Measurements from ENCODE around the gene KCNK3.

The KCNK3 gene

DNA sequence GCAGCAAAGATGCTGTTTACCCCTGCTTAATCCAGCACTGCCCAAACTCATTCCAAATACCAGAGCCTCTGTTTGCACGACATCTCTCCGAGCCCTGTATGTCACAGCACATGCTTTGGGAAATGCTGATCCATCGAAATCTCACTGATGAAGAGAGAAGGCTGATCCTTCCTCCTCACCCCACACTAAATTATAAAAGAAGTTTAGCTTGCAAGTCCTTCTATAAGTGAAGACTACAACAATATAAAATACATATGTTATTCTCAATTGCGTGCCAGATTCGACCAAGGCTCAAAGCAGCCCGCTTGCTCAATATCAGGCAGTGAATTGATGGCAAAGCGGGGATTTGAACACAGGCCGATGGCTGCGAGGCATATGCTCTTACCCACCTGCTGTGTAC lies 40.9 kb downstream of the KCNK3 start:
- no peak for DNase-seq

DNA sequence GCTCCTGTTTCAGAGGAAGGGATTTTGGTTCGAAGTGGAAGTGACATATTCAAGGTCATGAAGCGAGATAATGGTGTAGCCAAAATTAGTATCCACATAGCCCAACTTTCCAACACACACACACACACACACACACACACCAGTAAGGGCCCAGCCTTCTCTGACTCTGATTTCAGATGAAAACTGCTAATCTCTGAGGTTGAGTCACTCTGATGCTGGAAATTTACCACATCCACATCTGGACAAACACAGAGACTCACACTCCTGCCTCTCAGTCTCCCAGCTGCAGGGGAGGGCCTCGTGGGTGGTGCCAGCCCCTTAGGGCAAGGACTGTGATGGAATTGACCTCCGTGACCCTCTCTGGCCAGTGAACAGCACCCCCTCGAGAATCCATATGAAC lies 42.6 kb downstream of the KCNK3 start:
- DNase-seq, result no peak

DNA sequence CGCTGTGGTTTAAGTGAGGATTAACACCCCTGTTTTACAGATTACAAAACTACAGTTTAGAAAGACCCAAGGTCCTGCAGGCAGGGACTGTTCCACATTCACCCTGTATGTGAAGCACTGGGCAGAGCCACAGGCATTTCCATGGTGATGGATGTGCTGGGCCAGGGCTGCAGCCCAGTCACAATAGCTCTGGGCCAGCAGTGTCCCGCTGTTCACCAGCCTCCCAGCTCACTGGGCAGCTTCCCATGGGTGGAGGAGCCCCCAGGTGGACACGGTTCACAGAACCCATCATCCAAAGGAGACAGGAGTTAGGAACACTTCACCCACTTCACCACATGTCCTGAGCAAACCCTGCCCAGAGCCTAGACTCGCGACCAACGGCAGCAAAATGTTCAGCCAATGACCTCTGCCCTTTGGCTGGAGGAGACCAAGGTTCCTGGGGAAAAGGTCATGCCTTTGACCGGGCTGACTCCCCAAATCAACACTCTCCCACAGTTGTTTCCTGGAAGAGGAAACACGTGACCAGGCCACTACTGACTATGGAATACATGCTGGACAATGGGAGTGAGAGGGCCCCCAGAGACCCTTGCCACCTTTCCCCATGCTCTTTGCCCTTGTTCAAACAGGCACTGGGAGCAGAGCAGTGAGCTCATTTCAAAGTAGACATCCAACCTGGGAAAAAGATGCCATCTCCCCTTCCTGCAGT lies 43.5 kb downstream of the KCNK3 start:
- DNase-seq, result no peak

DNA sequence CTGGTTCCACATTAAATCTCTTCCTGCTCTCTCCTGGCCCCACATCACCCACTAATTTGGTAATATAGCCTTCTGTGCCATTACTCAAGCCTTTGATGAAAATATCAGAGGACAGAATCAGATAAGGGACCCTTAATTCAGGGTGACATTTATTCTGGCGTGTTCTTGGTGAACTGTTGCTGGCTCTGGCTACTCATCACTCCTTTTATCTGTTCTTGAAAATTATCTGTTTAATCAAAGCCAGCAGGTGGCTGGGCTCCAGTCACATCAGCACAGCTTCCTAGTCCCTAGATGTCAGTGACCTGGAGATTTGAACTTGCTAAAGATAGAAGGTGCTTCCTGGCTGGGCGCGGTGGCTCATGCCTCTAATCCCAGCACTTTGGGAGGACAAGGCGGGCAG lies 44.7 kb downstream of the KCNK3 start:
- no peak for DNase-seq

DNA sequence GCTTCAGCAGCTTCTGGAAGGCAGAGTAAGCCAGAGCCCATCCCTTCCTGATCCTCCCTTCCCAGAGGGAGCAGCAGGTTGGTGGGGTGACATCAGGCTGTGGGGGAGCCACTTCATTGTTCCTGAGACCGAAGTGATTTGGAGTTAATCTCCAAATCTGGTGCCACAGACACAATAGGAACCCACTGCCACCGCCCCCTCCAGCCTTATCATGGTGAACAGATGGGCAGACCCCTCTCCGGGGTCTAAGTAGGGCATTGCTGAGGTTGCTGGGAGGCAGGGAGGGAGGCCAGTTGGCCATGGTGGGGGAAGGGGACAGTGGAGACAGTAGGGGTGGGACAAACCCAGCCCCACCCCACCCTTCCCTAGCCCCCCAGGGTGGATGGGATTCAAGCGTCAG lies 46.0 kb downstream of the KCNK3 start:
- peak; percentile 96 for DNase-seq

DNA sequence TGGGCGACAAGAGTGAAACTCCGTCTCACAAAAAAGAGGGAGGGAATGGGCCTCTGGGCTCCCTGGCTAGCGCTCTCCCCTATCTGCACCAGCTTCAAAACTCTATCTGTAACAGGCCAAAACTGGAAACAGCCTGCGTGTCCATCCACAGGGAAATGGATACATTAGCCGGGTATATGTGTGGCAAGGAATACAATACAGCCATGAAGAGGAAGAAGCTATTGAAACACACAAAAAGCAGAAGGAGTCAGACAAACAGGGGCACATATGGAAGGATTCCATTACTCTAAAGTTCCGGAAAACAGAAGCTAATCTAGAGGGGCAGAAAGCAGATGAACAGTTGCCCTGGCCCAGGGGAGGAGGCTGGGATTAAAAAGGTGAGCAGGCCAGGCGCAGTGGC lies 47.0 kb downstream of the KCNK3 start:
- DNase-seq, result no peak

DNA sequence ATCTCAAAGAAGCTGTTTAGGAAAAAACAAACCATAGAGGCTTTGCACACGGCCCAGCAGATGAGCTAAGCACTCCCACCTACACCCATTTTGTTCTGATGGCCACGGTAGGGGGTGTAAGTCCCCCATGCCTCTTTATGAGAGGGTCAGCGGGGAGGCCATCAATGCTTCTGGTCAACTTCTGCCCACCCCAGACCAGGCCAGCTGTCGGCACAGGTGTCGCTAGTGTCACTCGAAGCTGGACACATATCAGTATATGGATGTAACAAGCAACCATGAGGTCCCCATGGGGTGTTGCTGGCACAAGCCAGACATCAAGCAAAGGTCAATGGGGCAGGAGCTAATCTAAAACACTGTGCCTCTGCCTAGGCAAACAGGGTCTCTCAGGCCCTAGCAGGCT lies 47.8 kb downstream of the KCNK3 start:
- DNase-seq, result no peak

DNA sequence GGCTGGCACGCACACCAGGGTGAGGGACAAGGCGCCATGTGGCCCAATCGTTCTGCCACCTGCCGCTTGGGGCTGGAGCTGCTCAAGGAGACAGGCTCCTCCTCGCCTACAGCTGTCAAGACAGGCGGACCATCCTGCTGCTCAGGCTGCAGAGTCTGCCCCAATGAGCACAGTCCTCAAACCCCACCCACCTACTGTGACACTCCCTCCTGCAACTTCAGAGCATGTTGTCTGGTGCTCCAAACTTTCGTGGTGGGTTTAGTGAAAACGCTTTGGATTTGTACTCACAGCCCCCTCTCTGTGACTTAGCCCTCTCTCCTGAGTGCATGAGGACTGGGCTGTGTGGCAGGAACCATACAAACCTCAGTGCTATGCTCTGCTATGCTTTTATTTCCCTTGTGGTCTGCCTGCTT lies 48.4 kb downstream of the KCNK3 start:
- DNase-seq, result peak; percentile 96

DNA sequence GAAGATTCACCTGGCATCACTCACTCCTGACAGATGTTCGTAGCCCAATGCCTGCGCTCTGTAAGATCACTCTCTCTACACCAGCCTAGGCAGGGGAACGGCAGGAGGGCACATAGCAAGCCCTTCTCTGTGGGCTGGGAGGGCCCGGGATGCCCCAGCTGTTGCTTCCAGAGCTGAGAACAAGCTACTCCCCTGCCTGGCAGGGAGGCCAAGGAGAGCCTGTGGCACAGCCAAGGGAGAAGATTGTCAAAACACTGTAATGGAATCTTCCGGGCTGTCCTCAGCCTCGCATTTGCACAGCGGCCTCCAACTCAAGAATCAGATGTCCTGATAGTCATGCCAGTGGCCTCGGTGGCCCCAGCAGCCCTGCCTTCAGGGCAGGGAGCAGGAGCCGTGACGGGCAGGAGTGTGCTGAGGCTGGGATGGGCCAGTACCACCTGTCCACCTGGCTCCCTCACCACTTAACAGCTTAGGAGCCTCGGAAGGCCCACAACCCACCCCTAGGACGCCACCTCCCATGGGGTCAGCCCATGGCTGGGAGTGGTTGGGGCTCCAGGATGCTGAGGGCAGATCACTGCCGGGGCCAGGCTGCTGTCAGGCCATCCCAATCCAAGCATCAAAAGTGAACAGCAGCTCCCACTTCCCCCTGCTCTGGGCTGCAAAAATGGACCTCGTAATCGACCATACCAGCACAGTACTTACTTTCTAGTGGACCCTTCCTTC lies 49.7 kb downstream of the KCNK3 start:
- no peak for DNase-seq

DNA sequence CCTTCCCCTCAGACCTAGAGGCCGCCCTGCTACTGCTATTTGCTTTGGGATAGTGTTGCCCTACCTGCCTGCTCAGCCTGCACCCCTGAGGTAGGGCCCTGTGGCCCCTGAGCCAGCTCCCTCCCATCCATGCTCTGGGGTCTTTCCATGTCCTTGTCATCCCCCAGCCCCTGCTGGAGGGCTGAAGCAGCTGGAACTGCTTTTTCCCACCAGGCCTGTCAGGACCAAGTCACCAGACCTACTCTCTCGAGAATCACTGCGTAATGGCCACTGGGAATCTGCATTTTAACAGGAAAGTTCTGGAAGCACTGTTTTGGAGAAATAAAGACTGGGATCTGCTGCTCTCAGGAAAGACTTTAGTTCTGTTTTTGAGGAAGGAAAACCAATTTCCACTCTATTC lies 51.3 kb downstream of the KCNK3 start:
- no peak for DNase-seq

DNA sequence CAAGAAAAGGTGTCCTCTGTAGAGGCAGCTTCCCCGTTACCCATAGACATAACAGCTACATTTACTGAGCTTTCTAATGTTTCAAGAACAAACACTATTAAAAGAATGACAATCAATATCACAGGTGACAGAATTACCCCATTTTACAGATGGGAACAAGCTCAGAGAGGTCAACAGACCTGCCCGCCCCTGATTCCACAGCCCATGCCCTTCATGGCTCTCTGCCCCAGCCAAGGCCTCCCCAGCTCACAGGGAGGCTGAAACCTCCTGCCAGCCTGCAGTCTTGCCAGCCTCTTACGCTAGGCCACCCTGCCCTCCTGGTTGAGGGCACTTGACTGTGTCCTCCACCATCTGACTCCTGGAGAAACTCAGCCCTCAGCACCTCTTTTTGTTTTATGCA lies 52.4 kb downstream of the KCNK3 start:
- no peak for DNase-seq

DNA sequence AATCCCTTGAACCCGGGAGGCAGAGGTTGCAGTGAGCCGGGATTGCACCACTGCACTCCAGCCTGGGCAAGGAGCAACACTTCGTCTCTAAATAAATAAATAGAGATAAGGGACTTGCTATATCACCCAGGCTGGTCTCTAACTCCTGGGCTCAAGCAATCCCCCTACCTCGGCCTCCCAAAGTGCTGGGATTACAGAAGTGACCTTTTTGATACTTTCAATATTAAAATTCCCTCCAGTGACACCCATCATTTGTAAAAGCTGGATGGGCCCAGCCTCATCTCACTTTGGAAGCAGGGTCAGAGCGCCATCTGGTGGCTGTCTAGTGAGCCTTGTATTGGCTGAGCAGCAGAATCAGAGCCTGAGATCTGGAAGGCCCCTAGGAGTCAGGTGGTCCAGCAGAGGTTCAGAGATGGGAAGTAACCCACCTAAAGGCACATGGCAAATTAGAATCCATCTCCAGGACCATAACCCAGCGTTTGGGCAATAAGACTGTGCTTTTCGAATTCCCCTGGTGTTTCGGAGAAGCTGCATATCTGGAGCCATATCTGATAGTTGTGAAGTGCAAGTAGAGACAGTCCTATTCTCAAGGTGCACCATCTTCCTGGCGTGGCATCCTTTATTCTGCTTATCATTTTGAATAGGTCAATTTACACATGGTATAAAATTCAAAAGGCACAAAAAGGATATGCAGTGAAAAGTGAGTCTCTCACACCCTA lies 53.2 kb downstream of the KCNK3 start:
- peak; percentile 93 for DNase-seq

DNA sequence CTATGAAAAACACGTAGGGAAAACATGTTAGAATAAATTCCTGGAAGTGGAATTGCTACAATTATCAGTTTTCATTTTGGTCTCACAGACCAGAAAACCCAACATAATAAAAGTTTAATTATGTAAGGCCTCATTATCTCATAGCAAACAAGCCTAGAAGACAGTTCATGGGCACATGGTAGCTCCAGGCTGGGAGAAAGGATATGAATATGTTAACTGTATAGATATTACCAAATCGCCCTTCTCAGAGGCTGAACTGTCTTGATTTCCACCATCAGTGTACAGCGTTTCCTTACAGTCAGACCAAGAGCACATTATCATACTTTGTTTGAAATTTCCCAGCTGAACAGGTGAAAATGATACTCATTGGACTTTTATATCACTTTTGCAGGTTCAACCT lies 54.4 kb downstream of the KCNK3 start:
- DNase-seq, result no peak

DNA sequence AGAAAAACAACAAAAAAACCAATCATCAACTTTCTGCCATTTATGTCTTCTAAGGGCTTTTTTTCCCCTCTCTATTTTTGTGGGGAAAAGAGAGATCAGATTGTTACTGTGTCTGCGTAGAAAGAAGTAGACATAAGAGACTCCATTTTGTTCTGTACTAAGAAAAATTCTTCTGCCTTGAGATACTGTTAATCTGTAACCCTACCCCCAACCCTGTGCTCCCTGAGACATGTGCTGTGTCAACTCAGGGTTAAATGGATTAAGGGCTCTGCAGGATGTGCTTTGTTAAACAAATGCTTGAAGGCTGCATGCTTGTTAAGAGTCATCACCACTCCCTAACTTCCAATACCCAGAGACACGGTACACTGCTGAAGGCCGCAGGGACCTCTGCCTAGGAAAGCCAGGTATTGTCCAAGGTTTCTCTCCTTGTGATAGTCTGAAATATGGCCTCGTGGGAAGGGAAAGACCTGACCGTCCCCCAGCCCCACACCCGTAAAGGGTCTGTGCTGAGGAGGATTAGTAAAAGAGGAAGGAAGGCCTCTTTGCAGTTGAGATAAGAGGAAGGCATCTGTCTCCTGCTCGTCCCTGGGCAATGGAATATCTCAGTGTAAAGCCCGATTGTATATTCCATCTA lies 57.4 kb downstream of the KCNK3 start:
- DNase-seq, result peak; percentile 90

DNA sequence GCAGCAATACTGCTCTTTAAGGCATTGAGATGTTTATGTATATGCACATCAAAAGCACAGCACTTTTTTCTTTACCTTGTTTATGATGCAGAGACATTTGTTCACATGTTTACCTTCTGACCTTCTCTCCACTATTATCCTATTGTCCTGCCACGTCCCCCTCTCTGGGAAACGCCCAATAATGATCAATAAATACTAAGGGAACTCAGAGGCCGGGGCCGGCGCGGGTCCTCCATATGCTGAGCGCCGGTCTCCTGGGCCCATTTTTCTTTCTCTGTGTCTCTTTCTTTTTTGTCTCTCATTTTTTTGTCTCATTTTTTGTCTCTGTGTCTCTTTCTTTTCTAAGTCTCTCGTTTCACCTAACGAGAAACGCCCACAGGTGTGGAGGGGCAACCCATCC lies 57.9 kb downstream of the KCNK3 start:
- DNase-seq, result peak; percentile 64

DNA sequence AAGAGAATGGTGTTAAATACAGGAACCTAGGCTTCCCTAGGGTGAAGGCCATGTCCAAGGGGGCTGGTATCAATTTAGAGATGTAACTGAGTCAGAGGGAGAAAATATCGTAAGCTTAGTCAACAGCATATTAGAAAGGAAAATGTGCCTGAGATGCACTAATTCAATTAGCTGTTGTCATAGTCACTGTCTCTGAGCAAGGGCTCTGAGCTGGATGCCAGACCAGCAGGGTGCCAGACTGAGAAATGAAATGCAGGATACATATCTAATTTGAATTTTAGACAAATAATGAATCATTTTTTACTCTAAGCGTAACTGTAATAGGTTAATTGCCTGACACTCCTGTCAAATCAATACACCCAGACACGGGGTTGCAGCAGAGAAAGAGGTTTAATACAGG lies 60.1 kb downstream of the KCNK3 start:
- DNase-seq, result peak; percentile 82

DNA sequence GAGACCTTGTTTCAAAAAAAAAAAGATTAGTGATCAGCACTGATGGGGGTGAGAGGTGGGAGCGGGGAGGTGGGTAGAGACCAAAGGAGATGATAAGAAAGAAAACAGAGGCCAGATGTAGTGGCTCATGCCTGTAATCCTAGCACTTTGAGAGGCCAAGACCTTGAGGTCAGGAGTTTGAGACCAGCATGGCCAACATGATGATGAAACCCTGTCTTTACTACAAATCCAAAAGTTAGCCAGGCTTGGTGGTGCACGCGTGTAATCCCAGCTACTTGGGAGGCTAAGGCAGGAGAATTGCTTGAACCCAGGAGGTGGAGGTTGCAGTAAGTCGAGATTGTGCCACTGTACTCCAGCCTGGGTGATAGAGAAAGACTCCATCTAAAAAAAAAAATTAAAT lies 62.0 kb downstream of the KCNK3 start:
- no peak for DNase-seq

DNA sequence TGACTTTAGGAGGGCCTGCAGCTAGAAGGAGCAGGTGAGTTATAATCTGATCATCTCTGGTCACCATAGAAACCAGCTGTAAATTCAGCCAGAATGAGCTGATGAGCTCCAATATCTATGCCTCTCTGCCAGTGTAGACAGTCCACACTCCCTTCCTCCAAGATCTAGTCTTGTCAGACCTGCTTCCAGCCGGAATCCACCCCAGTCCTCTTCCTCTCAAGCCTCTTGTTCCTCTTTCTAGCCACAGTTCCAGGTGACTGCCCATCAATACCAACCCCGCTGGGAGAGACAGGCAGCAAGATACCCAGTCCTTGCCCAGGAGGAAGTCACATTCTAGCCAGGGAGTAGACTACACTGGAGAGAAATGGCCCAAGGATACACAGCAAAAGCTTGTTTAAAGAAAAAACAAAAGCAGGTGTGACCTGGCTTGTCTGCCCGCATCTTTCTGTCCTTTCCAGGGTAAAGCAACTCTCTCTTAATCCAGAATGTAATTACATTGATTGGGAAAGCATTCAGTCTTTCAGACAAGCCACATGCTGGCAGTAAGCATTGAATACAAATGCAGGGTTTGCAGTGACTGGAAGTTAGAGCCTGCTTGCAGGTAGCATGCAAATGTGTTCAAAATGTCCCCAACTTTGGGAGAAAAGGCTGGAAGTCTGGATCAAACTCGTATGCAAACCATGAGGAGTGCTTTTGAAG lies 62.6 kb downstream of the KCNK3 start:
- peak; percentile 36 for DNase-seq

DNA sequence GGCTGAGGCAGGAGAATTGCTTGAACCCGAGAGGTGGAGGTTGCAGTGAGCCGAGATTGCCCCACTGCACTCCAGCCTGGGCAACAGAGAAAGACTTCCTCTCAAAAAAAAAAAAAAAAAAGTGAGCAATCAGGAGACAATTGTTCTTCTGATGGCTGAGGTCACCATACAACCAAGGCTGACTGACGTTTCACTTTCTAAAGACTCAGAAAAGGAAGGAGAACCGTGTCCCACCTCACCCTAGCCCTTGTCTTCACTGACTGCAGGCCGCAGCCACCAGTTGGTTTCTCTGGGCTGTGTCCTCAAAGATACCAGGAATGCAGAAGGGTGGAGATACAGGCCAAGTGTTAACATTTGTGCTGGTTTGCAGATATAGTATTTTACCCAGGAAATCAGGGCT lies 63.8 kb downstream of the KCNK3 start:
- no peak for DNase-seq

DNA sequence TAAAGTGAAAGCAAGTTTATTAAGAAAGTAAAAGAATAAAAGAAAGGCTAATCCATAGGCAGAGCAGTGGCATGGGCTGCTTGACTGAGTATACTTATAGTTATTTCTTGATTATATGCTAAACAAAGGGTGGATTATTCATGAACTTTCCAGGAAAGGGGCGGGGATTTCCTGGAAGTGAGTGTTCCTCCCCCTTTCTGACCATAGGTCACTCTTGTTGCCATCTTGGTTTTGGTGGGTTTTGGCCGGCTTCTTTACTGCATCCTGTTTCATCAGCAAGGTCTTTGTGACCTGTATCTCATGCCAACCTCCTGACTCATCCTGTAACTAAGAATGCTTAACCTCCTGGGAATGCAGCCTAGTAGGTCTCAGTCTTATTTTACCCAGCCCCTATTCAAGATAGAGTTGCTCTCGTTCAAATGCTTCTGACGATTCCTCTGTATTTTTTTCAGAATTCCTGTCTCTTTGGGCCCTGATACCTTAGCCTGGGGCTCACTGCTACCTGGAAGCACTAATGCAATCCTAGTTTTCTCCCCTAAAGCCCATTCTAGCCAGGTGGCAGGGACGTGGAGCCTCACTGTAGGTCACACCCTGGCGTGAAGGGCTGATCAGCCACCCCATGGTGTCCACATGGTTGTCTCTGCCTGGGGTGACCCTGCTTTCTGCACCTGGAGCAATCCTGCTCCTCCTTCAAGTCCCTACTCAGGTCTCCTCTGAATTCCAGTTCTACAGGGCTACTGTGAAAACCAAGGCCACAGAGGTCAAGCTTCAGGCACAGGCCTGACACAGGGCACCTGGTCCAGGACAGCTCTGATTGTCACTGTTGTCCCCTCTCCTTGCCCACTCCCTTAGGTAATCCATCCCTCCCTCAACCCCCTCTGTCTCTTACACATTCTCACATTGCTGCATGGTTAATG lies 65.6 kb downstream of the KCNK3 start:
- DNase-seq, result no peak

DNA sequence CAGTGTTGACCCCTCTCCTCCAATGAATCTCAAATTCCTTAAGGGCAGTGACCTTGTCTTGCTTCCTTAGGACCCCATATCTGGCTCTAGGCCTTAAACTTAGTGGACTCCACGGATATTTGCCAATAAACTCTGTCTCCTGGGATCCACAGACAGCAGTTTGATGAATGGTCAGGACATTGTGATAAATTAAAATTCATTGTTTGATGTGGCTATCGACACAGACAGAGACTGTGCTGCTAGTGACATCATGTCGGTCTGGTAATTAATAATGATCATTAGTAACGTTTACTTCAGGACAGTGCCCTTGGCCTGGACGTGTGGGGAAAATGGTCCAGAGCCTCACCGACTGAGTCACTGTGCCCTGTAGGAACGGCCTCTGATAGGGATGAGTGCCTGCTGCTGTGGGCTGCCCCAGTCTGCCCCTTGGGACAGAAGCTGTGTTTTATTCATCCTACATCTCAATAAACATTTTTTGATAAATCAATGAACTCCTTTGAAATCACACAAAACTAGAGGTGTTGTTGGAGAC lies 66.3 kb downstream of the KCNK3 start:
- DNase-seq, result no peak

DNA sequence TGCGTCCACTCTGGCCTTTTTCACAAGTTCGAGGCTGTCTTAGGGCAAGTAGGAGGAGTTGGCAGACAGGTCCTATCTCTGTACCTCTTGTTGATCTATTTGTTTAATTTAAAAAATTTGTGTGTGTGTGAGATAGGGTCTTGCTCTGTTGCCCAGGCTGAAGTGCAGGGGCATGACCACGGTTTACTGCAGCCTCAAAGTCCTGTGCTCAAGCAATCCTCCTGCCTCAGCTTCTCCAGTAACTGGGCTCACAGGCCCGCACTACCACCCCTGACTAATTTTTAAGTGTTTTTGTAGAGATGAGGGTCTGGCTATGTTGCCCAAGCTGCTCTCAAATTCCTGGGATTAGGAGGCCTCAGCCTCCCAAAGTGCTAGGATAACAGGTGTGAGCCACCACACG lies 67.3 kb downstream of the KCNK3 start:
- DNase-seq, result no peak
